Neural progenitor cell (in vitro differentiated cells): Measurements from ENCODE around the gene ATP7B. TPM values are rescaled to one million over a fixed set of nuclear protein-coding genes. Genes with fewer than 3 reads are reported as not detected.

Source experiments
- DNase-seq: peaks from one replicate; pipeline ENCODE4 v3.0.0-alpha.2; 2016; ENCODE audit warnings: low spot score
- H2AFZ ChIP-seq: fragments of 200-600 bp; sonication (generic); replicated peaks from 2 replicates; pipeline ENCODE4 v1.6.1; 2016; ENCODE audit warnings: antibody characterized with exemption
- H3F3A ChIP-seq: fragments of 200-600 bp; sonication (generic); 2 replicates; pipeline ENCODE4 v1.6.1; 2016; ENCODE audit warnings: antibody characterized with exemption, low read depth
- H3K27ac ChIP-seq: fragments of 200-600 bp; sonication (generic); 2 replicates; pipeline ENCODE4 v1.5.1; 2016; ENCODE audit warnings: mild to moderate bottlenecking
- H3K27me3 ChIP-seq: fragments of 200-600 bp; sonication (generic); 2 replicates; pipeline ENCODE4 v1.6.1; 2016; ENCODE audit warnings: mild to moderate bottlenecking, moderate library complexity
- H3K36me3 ChIP-seq: fragments of 200-600 bp; sonication (generic); 2 replicates; pipeline ENCODE4 v1.5.1; 2016
- H3K4me1 ChIP-seq: fragments of 200-600 bp; sonication (generic); 2 replicates; pipeline ENCODE4 v1.6.1; 2016; ENCODE audit warnings: mixed run types
- H3K4me2 ChIP-seq: fragments of 200-600 bp; sonication (generic); 2 replicates; pipeline ENCODE4 v1.6.1; 2016
- H3K4me3 ChIP-seq: fragments of 200-600 bp; sonication (generic); 2 replicates; pipeline ENCODE4 v1.5.1; 2016
- H3K79me2 ChIP-seq: fragments of 200-600 bp; sonication (generic); 2 replicates; pipeline ENCODE4 v1.6.1; 2016; ENCODE audit warnings: low read depth
- H3K9ac ChIP-seq: fragments of 200-600 bp; sonication (generic); 2 replicates; pipeline ENCODE4 v1.6.1; 2016
- H3K9me3 ChIP-seq: fragments of 200-600 bp; sonication (generic); 2 replicates; pipeline ENCODE4 v1.5.1; 2016; ENCODE audit warnings: low read depth
- H4K20me1 ChIP-seq: fragments of 200-600 bp; sonication (generic); 2 replicates; pipeline ENCODE4 v1.6.1; 2016; ENCODE audit warnings: low read depth
- H3K27ac Mint-ChIP-seq: 3 replicates; pipeline ENCODE4 v1.8.0; 2021; ENCODE audit warnings: mixed read lengths
- H3K27me3 Mint-ChIP-seq: 2 replicates; pipeline ENCODE4 v1.8.0; 2022; ENCODE audit warnings: low read depth, mild to moderate bottlenecking, inconsistent platforms, moderate library complexity, mixed read lengths; ENCODE audit not compliant: insufficient read depth
- H3K36me3 Mint-ChIP-seq: 3 replicates; pipeline ENCODE4 v1.8.0; 2021; ENCODE audit warnings: mixed read lengths
- H3K4me1 Mint-ChIP-seq: 3 replicates; pipeline ENCODE4 v1.8.0; 2021; ENCODE audit warnings: mixed read lengths
- H3K4me3 Mint-ChIP-seq: 3 replicates; pipeline ENCODE4 v1.8.0; 2021; ENCODE audit warnings: mild to moderate bottlenecking, moderate library complexity, mixed read lengths
- H3K9me3 Mint-ChIP-seq: 3 replicates; pipeline ENCODE4 v1.8.0; 2020; ENCODE audit warnings: mixed read lengths
- EZH2 ChIP-seq: fragments of 200-600 bp; sonication (generic); IDR thresholded peaks from 2 replicates; pipeline ENCODE4 v1.6.1; 2017; ENCODE audit warnings: antibody characterized with exemption, mild to moderate bottlenecking, moderate library complexity
- EZH2phosphoT487 ChIP-seq: fragments of 200-600 bp; sonication (generic); IDR thresholded peaks from 2 replicates; pipeline ENCODE4 v1.6.1; 2017; ENCODE audit warnings: antibody characterized with exemption
- total RNA-seq: library from RNA; depleted of rRNA; stranded (reverse); fragments of >200 nt; gene quantifications from 2 replicates; pipeline ENCODE4 v1.2.3, GENCODE V29; 2015; ENCODE audit warnings: low replicate concordance
- TF ChIP-seq, protein P1 (sequence below): fragments of 200-600 bp; sonication (generic); IDR thresholded peaks from 2 replicates; pipeline ENCODE4 v1.5.1; 2017; ENCODE audit warnings: antibody characterized with exemption, mild to moderate bottlenecking

The ATP7B gene
- total RNA-seq, 1 donor from 2014 or later = 8.2 TPM

DNA sequence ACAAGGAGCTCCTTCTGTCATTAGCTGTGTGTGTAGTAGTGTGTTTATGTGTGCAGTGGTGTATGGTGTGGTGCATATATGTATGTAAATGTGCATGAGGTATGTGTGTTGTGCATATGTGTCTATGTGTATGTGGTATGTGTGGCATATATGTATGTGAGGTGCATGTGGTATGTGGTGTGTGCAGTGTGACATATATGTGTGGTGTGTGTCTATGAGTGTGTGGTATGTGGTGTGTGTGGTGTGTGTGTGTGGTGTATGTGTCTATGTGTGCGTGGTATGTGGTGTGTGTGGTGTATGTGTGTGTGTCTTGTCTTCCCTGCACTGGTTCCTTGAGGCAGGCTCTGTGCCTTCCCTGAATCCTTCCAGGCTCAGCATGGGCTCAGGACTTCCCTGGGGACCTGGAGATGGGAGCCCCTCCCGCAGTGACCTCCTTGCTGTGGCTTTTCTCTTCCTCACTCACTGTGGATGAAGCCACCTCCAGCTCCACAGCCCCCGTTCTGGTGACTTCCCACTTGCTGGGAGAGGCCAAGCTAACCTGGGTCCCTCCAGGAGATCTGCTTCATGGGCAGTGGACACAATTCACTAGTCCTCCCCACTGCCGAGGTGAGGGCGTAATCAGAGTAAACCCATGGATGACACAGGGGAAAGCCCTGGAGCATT is 85.3 kb downstream of the ATP7B start:
- no peak for DNase-seq
- Mint-ChIP-seq H3K27me3 (no peaks in the 10 kb centered on the region), H3K4me3 (no peak overlapping the region), H3K36me3 (peaks cover 4% of the 10 kb centered on the region), H3K4me1 (peaks cover 5% of the 10 kb centered on the region), H3K27ac (no peak overlapping the region), H3K9me3 (no peaks in the 10 kb centered on the region)
- Histone ChIP-seq H3K27ac (no peak overlapping the region), H3K4me2 (no peak overlapping the region), H3K4me1 (no peaks in the 10 kb centered on the region), H3K9me3 (no peaks in the 10 kb centered on the region), H3K9ac (no peak overlapping the region), H4K20me1 (no peaks in the 10 kb centered on the region), H3K4me3 (no peak overlapping the region), H2AFZ (no peak overlapping the region), H3K27me3 (no peaks in the 10 kb centered on the region), H3K79me2 (no peaks in the 10 kb centered on the region), H3F3A (no peaks in the 10 kb centered on the region), H3K36me3 (no peaks in the 10 kb centered on the region)
- TF ChIP-seq EZH2phosphoT487 (no peak), EZH2 (no peak)
- TF ChIP-seq, protein P1, sequence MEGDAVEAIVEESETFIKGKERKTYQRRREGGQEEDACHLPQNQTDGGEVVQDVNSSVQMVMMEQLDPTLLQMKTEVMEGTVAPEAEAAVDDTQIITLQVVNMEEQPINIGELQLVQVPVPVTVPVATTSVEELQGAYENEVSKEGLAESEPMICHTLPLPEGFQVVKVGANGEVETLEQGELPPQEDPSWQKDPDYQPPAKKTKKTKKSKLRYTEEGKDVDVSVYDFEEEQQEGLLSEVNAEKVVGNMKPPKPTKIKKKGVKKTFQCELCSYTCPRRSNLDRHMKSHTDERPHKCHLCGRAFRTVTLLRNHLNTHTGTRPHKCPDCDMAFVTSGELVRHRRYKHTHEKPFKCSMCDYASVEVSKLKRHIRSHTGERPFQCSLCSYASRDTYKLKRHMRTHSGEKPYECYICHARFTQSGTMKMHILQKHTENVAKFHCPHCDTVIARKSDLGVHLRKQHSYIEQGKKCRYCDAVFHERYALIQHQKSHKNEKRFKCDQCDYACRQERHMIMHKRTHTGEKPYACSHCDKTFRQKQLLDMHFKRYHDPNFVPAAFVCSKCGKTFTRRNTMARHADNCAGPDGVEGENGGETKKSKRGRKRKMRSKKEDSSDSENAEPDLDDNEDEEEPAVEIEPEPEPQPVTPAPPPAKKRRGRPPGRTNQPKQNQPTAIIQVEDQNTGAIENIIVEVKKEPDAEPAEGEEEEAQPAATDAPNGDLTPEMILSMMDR = no peak

DNA sequence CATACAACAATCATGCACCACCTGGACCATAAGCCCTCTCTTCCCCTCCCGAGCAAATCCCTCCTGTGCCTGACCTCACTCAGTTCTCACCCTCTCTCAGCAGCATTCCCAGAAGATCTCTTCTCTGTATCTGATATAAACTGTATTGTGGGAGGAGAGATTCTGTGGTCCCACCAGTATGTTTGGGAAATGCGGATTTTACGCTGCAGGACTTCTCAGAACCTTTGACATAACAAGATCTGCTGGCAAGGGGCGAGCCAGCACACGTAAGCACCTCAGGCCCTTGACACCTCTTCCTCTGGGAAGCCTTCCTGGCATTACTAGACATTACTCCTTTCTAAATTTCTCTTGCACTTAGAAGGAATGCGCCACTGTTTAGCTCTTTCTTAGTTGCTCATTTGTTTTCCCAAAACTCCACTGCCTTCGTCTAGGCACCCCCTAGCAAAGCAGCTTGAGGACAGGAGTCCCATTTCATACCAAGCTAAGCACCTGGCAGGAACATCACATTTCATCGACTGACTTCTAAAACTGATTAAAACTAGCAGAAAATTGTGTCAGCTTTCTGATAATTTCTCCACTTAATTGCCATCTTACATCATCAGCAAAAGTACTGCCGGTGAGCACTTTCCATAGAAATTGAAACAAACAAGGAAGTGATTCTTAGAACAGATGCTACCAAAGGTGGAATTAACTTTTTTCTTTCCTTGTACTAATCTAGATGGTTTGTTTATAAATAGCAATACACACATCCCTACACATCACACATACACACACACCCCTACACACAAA is 86.3 kb downstream of the ATP7B start:
- H3K27ac Mint-ChIP-seq = peak overlapping the region; percentile 61

DNA sequence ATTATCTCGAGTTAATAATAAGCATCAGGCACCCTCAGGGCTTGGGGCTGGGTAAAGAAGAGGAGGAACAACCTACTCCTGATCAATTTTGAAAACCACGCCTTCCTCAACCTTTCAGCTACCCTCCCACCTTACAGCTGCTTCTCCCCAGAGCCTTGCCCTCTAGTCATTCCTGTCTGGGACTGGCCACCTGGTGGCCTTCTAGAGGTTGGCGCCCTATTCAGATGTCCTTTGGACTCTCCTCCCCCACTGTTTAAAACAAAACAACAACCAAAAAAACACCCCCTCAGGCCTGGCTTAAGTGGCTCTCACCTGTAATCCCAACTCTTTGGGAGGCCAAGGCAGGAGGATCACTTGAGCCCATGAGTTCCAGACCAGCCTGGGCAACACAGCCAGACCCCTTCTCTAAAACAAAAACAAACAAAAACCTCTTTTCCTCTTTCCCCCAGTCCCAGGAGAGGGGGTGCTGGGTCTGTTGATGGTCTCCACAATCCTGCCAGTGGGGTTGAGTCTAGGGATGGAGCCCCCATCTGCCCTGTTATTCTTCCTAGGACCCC is 87.2 kb downstream of the ATP7B start:
- no peaks in the 10 kb centered on the region for H4K20me1 ChIP-seq
- no peak overlapping the region for H3K4me2 ChIP-seq
- H3K36me3 ChIP-seq = no peaks in the 10 kb centered on the region
- peaks cover 3% of the 10 kb centered on the region for H3K36me3 Mint-ChIP-seq
- no peaks in the 10 kb centered on the region for H3F3A ChIP-seq
- TF ChIP-seq, protein P1 = peak; percentile 39
- TF ChIP-seq EZH2 = no peak
- no peaks in the 10 kb centered on the region for H3K27me3 ChIP-seq
- H3K27ac ChIP-seq = no peak overlapping the region
- H3K9me3 Mint-ChIP-seq = no peaks in the 10 kb centered on the region
- H2AFZ ChIP-seq = no peak overlapping the region
- H3K4me1 ChIP-seq = no peaks in the 10 kb centered on the region
- no peaks in the 10 kb centered on the region for H3K27me3 Mint-ChIP-seq
- peaks cover 8% of the 10 kb centered on the region for H3K4me1 Mint-ChIP-seq
- no peaks in the 10 kb centered on the region for H3K79me2 ChIP-seq
- no peaks in the 10 kb centered on the region for H3K9me3 ChIP-seq
- no peak overlapping the region for H3K9ac ChIP-seq
- no peak overlapping the region for H3K27ac Mint-ChIP-seq
- DNase-seq = peak; percentile 20
- H3K4me3 Mint-ChIP-seq = no peak overlapping the region
- H3K4me3 ChIP-seq = no peak overlapping the region

More for the DNA sequence above, 86.3 kb downstream of the ATP7B start:
- Histone ChIP-seq H3K4me1 (no peaks in the 10 kb centered on the region), H3K9ac (no peak overlapping the region), H3K27me3 (no peaks in the 10 kb centered on the region), H2AFZ (no peak overlapping the region), H3K79me2 (no peaks in the 10 kb centered on the region), H3K36me3 (no peaks in the 10 kb centered on the region), H3K27ac (no peak overlapping the region), H3K4me3 (no peak overlapping the region), H4K20me1 (no peaks in the 10 kb centered on the region), H3F3A (no peaks in the 10 kb centered on the region), H3K4me2 (no peak overlapping the region), H3K9me3 (no peaks in the 10 kb centered on the region)
- TF ChIP-seq EZH2 (no peak), EZH2phosphoT487 (no peak)
- TF ChIP-seq, protein P1 = no peak
- no peak for DNase-seq
- no peaks in the 10 kb centered on the region for H3K27me3 Mint-ChIP-seq
- H3K9me3 Mint-ChIP-seq = no peaks in the 10 kb centered on the region
- H3K4me3 Mint-ChIP-seq = no peak overlapping the region
- peaks cover 3% of the 10 kb centered on the region for H3K36me3 Mint-ChIP-seq
- H3K4me1 Mint-ChIP-seq = peaks cover 8% of the 10 kb centered on the region
